ENCODE results near the gene EVX2. TPM values are rescaled to one million over a fixed set of nuclear protein-coding genes. Genes with fewer than 3 reads are reported as not detected.

EVX2 gene
- total RNA-seq, 1 experiment from 2014 or later: not detected

GRCh38 chr2:176122052-176122682 is 38.4 kb upstream of the EVX2 start:
- Mint-ChIP-seq H3K27ac (ENCODE audit: low read depth, unreplicated experiment) (no peak overlapping the region), H3K9me3 (ENCODE audit: unreplicated experiment) (no peaks in the 10 kb centered on the region), H3K4me3 (ENCODE audit: unreplicated experiment) (no peak overlapping the region), H3K4me1 (ENCODE audit: insufficient read depth, unreplicated experiment) (no peaks in the 10 kb centered on the region), H3K27me3 (ENCODE audit: insufficient read depth, unreplicated experiment) (peaks cover 47% of the 10 kb centered on the region), H3K36me3 (ENCODE audit: insufficient read depth, unreplicated experiment) (no peaks in the 10 kb centered on the region)
- intact Hi-C loops (cut with micrococcal nuclease): no loop called here
- no peak for TF ChIP-seq CTCF (IDR thresholded peaks at IDR 0.05; ENCODE audit: unreplicated experiment)
- no peak for DNase-seq (ENCODE audit: unreplicated experiment)
- no TSS peak for BruUV-seq (replicated peaks)
- CTCF ChIA-PET: interaction anchor here (0.7 to 3.3 kb wide), 5 partner anchors 24 to 1027 kb away, joined by 3 to 17 read pairs (median 3); no protein-coding TSS in a partner anchor
- POLR2A ChIA-PET: no interaction called here

- no peak for DNase-seq (ENCODE audit: unreplicated experiment)
- CTCF ChIA-PET: interaction anchor here (0.6 to 3.3 kb wide), 8 partner anchors 11 to 1027 kb away, joined by 3 to 23 read pairs (median 4); no protein-coding TSS in a partner anchor
- POLR2A ChIA-PET: interaction anchor here (0.8 kb wide), 1 partner anchor 531 kb away, joined by 4 read pairs; no protein-coding TSS in a partner anchor
- no peak for TF ChIP-seq CTCF (IDR thresholded peaks at IDR 0.05; ENCODE audit: unreplicated experiment)
- Mint-ChIP-seq H3K9me3 (ENCODE audit: unreplicated experiment) (no peaks in the 10 kb centered on the region), H3K36me3 (ENCODE audit: insufficient read depth, unreplicated experiment) (no peaks in the 10 kb centered on the region), H3K4me3 (ENCODE audit: unreplicated experiment) (no peak overlapping the region), H3K27ac (ENCODE audit: low read depth, unreplicated experiment) (no peak overlapping the region), H3K4me1 (ENCODE audit: insufficient read depth, unreplicated experiment) (no peaks in the 10 kb centered on the region), H3K27me3 (ENCODE audit: insufficient read depth, unreplicated experiment) (peaks cover 55% of the 10 kb centered on the region)
- BruUV-seq (replicated peaks): no TSS peak
- intact Hi-C loops (cut with micrococcal nuclease): no loop called here
Measured at GRCh38 chr2:176121190-176122051, 37.7 kb upstream of the EVX2 start.

GRCh38 chr2:176120364-176121189 is 36.8 kb upstream of the EVX2 start:
- no TSS peak for BruUV-seq (replicated peaks)
- CTCF ChIA-PET: interaction anchor here (0.6 to 3.3 kb wide), 8 partner anchors 10 to 1028 kb away, joined by 3 to 23 read pairs (median 4); no protein-coding TSS in a partner anchor
- Mint-ChIP-seq H3K27me3 (ENCODE audit: insufficient read depth, unreplicated experiment) (peaks cover 60% of the 10 kb centered on the region), H3K4me1 (ENCODE audit: insufficient read depth, unreplicated experiment) (no peaks in the 10 kb centered on the region), H3K36me3 (ENCODE audit: insufficient read depth, unreplicated experiment) (no peaks in the 10 kb centered on the region), H3K27ac (ENCODE audit: low read depth, unreplicated experiment) (no peak overlapping the region), H3K9me3 (ENCODE audit: unreplicated experiment) (no peaks in the 10 kb centered on the region), H3K4me3 (ENCODE audit: unreplicated experiment) (no peak overlapping the region)
- POLR2A ChIA-PET: interaction anchor here (0.6 to 1.2 kb wide), 3 partner anchors 10 to 532 kb away, joined by 3 to 4 read pairs (median 3); no protein-coding TSS in a partner anchor
- no peak for TF ChIP-seq CTCF (IDR thresholded peaks at IDR 0.05; ENCODE audit: unreplicated experiment)
- intact Hi-C loops (cut with micrococcal nuclease): no loop called here
- no peak for DNase-seq (ENCODE audit: unreplicated experiment)
